ENCODE data around the gene CPEB1. TPM values are rescaled to one million over a fixed set of nuclear protein-coding genes. Genes with fewer than 3 reads are reported as not detected.

Gene CPEB1
- total and polyA plus RNA-seq, 7 experiments from 2014 or later = 0.07 to 1.0 (median 0.35) TPM; not detected in 1

DNA sequence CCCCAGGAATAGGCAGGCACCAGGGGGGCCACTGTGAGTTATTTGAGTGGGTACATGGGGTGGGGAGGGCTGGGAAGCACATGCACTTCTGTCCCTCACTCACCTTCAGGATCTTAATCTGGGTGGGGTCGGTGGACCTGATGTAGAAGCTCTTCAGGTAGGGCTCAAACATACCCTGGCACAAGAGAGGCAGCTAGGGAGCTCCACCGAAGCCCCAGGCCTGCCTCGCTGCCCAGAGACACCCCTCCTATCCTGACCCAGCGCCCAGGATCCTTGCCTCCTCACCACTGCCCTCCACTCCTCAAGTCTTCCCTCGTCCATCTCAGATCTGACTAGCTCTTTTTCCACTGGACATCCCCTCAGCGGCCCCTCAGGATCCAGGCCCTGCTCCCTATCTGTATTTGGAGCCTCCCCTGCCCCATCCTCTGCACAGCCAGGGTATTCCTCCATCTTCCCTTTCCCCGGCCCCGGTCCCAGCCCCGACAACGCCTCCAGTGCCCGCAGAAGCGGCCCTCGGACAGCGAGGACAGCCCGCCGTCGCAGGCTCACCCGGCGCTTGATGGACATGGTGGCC is 32.5 kb upstream of the CPEB1 start:
- POLR2A ChIA-PET = interaction anchor here (0.6 to 3.4 kb wide), 5 partner anchors 30 to 139 kb away, joined by 3 to 24 read pairs (median 12); partner anchors contain the start of genes AP3B2, RPS17 and WHAMM
- ATAC-seq (no peak), DNase-seq (no peak)
- peak overlapping the region; percentile 51 for H3K27ac ChIP-seq (ENCODE audit: low read depth, low read length)
- CTCF ChIA-PET = no interaction called here
- Mint-ChIP-seq H3K27me3 (peaks cover 0 to 37% (median 0%) of the 10 kb centered on the region in 5 donors), H3K27ac (peak overlapping the region in 7 of 9 donors; percentile 5 to 96 (median 51)), H3K9me3 (peaks cover 0 to 3% (median 0%) of the 10 kb centered on the region in 11 donors), H3K4me3 (peak overlapping the region; percentile 70 to 96 (median 93)), H3K36me3 (no peaks in the 10 kb centered on the region), H3K4me1 (peaks cover 0 to 19% (median 14%) of the 10 kb centered on the region in 7 donors)
- peaks cover 9% of the 10 kb centered on the region in 2 donors for H3K4me1 ChIP-seq (ENCODE audit: control insufficient read depth in 2 of 2, insufficient read depth in 2 of 2, low read length in 2 of 2)
- no peaks in the 10 kb centered on the region for H3K36me3 ChIP-seq (ENCODE audit: control insufficient read depth in 2 of 3, insufficient read depth in 3 of 3, low read length in 3 of 3)
- H3K4me3 ChIP-seq (ENCODE audit: low read length) = peak overlapping the region; percentile 62
- H3K27me3 ChIP-seq (ENCODE audit: control insufficient read depth in 2 of 2, insufficient read depth in 2 of 2, low read length in 2 of 2) = no peaks in the 10 kb centered on the region
- no peaks in the 10 kb centered on the region for H3K9me3 ChIP-seq (ENCODE audit: control insufficient read depth in 2 of 3, low read length in 3 of 3)
- intact Hi-C loops (cut with micrococcal nuclease) = loop anchor here (1.0 to 5.0 kb wide), 9 partner anchors 30 to 633 kb away; partner anchors contain the start of genes AP3B2 (in 2 of the 2), BTBD1 (in 1 of the 2), C15orf40 (in 1 of the 2) and MEX3B (in 1 of the 2)

DNA sequence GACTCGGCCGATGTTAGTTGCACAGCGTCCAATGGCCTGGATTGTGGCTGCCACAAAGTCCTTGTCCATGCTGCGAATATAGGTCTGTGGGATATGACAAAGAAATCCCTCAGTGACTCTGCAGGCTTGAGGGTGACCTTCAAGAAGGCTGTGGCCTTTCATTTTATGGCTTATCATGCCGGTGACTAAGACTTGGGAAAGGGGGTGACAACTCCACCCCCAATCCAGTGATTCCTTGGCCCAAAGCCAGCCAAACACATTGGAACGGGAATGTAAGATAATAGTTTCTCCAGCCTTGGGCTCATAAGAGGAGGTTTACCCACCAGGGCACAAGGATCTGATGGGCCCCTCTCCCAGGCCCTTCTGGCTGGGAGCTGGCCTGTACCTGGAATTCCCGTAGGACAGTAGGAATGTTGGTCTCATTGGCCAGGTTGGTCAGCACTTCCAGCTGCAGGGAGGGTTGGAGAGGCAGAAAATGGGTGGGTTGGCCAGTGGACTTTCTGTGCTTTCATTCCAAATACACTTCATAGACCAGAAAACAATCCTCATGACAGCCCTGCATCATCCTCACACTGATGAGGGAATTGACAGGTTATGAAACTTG is 30.7 kb upstream of the CPEB1 start:
- POLR2A ChIA-PET = interaction anchor here (0.6 to 1.1 kb wide), 2 partner anchors 9 to 138 kb away, joined by 3 read pairs; partner anchors contain the start of gene RPS17
- intact Hi-C loops (cut with micrococcal nuclease) = no loop called here
- H3K4me1 ChIP-seq (ENCODE audit: control insufficient read depth in 2 of 2, insufficient read depth in 2 of 2, low read length in 2 of 2) = peaks cover 9% of the 10 kb centered on the region in 2 donors
- H3K4me3 ChIP-seq (ENCODE audit: low read length) = no peak overlapping the region
- no peaks in the 10 kb centered on the region for H3K27me3 ChIP-seq (ENCODE audit: control insufficient read depth in 2 of 2, insufficient read depth in 2 of 2, low read length in 2 of 2)
- no peak for ATAC-seq
- Mint-ChIP-seq H3K27ac (no peak overlapping the region), H3K9me3 (peaks cover 0 to 3% (median 0%) of the 10 kb centered on the region in 11 donors), H3K4me3 (no peak overlapping the region), H3K4me1 (peaks cover 0 to 19% (median 14%) of the 10 kb centered on the region in 7 donors), H3K36me3 (no peaks in the 10 kb centered on the region), H3K27me3 (peaks cover 0 to 34% (median 0%) of the 10 kb centered on the region in 5 donors)
- no peak overlapping the region for H3K27ac ChIP-seq (ENCODE audit: low read depth, low read length)
- H3K9me3 ChIP-seq (ENCODE audit: control insufficient read depth in 2 of 3, low read length in 3 of 3) = no peaks in the 10 kb centered on the region
- CTCF ChIA-PET = no interaction called here
- DNase-seq = no peak
- no peaks in the 10 kb centered on the region for H3K36me3 ChIP-seq (ENCODE audit: control insufficient read depth in 2 of 3, insufficient read depth in 3 of 3, low read length in 3 of 3)

DNA sequence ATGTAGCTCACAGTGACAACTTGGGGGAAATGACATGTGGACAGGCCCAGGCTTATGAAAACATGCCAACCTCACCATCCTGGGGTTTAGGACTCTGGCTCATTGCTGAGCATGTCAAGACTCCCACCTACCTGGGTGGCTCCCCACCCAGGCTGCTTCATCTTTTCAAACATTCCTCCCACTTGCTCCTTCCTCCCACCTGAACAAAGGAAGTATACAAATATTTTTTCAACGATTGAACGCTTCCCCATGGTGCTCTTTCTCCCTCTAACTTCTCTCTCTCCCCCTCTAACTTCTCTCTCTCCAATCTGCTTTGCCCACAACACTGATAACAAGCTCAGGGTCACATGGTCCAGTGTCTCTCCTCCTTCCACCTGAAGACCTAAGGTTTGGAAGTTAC is 27.7 kb upstream of the CPEB1 start:
- H3K27me3 ChIP-seq (ENCODE audit: control insufficient read depth in 2 of 2, insufficient read depth in 2 of 2, low read length in 2 of 2) = no peaks in the 10 kb centered on the region
- no peak overlapping the region for H3K4me3 ChIP-seq (ENCODE audit: low read length)
- intact Hi-C loops (cut with micrococcal nuclease) = no loop called here
- Mint-ChIP-seq H3K4me1 (peaks cover 0 to 4% (median 4%) of the 10 kb centered on the region in 7 donors), H3K9me3 (no peaks in the 10 kb centered on the region), H3K36me3 (no peaks in the 10 kb centered on the region), H3K27me3 (peaks cover 0 to 15% (median 0%) of the 10 kb centered on the region in 5 donors), H3K4me3 (no peak overlapping the region), H3K27ac (no peak overlapping the region)
- H3K27ac ChIP-seq (ENCODE audit: low read depth, low read length) = no peak overlapping the region
- H3K36me3 ChIP-seq (ENCODE audit: control insufficient read depth in 2 of 3, insufficient read depth in 3 of 3, low read length in 3 of 3) = no peaks in the 10 kb centered on the region
- no peaks in the 10 kb centered on the region for H3K4me1 ChIP-seq (ENCODE audit: control insufficient read depth in 2 of 2, insufficient read depth in 2 of 2, low read length in 2 of 2)
- CTCF ChIA-PET = no interaction called here
- POLR2A ChIA-PET = no interaction called here
- H3K9me3 ChIP-seq (ENCODE audit: control insufficient read depth in 2 of 3, low read length in 3 of 3) = no peaks in the 10 kb centered on the region
- ATAC-seq (no peak), DNase-seq (no peak)

DNA sequence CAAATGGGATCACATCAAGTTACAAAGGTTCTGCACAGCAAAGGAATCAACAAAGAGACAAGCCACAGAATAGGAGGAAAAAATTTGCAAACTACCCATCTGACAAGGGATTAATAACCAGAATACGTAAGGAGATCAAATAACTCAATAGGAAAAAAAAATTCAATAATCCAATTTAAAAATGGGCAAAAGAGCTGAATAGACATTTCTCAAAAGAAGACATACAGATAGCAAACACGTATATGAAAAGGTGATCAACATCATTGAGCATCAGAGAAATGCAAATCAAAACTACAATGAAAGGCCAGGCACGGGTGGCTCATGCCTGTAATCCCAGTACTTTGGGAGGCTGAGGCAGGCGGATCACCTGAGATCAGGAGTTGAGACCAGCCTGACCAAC is 23.5 kb upstream of the CPEB1 start:
- ATAC-seq = no peak
- Mint-ChIP-seq H3K36me3 (peaks cover 0 to 1% (median 0%) of the 10 kb centered on the region in 5 donors), H3K9me3 (no peaks in the 10 kb centered on the region), H3K27me3 (peaks cover 0 to 16% (median 3%) of the 10 kb centered on the region in 5 donors), H3K4me1 (peaks cover 0 to under 1% (median 0%) of the 10 kb centered on the region in 7 donors), H3K4me3 (no peak overlapping the region), H3K27ac (no peak overlapping the region)
- no peak for DNase-seq
- Histone ChIP-seq H3K9me3 (ENCODE audit: control insufficient read depth in 2 of 3, low read length in 3 of 3) (no peaks in the 10 kb centered on the region), H3K36me3 (ENCODE audit: control insufficient read depth in 2 of 3, insufficient read depth in 3 of 3, low read length in 3 of 3) (no peaks in the 10 kb centered on the region), H3K27me3 (ENCODE audit: control insufficient read depth in 2 of 2, insufficient read depth in 2 of 2, low read length in 2 of 2) (no peaks in the 10 kb centered on the region), H3K4me1 (ENCODE audit: control insufficient read depth in 2 of 2, insufficient read depth in 2 of 2, low read length in 2 of 2) (no peaks in the 10 kb centered on the region), H3K27ac (ENCODE audit: low read depth, low read length) (no peak overlapping the region), H3K4me3 (ENCODE audit: low read length) (no peak overlapping the region)
- CTCF ChIA-PET = no interaction called here
- intact Hi-C loops (cut with micrococcal nuclease) = no loop called here
- POLR2A ChIA-PET = no interaction called here

DNA sequence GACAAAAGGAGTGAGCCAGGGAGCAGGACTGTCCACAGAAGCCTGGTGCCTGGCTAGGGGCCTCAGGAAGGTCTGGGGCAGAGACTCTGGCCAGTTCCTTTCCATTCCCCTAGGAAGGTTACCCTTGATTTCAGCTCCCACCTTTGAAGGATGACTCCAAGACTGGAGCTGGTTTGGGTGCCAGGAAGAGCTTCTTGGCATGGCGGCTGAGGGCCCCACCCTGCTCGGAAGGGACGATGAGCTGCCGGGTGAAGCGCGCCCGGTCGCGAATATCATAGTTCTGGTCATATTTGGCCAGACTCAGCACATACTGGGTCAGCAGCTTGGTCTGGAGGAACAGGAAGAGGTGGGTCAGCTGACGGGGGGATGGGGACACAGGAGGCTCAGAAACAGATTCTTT is 19.4 kb upstream of the CPEB1 start:
- H3K36me3 ChIP-seq (ENCODE audit: control insufficient read depth in 2 of 3, insufficient read depth in 3 of 3, low read length in 3 of 3) = no peaks in the 10 kb centered on the region
- peaks cover 0 to 34% (median 17%) of the 10 kb centered on the region in 5 donors for H3K27me3 Mint-ChIP-seq

DNA sequence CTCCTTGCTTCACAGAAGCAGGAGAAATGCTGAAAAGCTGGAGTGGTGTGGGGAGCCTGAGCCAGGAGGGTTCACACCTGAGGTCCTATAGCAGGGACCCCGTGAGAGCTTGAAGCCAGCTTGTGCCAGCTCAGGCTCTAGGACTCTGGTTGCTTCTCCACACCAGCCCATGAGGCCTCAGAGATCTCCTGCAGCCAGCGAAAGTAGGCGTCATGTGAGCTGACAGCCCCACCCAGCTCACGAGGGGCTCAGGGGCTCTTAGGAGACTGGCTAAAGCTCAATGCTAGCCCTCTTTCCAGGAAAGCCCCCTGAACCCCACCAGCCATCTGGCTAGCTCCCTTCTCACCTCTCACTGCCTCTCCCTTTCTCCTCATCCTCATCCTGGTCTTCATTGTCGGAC is 16.9 kb upstream of the CPEB1 start:
- peaks cover 0 to 2% (median 0%) of the 10 kb centered on the region in 11 donors for H3K9me3 Mint-ChIP-seq
- Histone ChIP-seq H3K9me3 (ENCODE audit: control insufficient read depth in 2 of 3, low read length in 3 of 3) (no peaks in the 10 kb centered on the region), H3K36me3 (ENCODE audit: control insufficient read depth in 2 of 3, insufficient read depth in 3 of 3, low read length in 3 of 3) (no peaks in the 10 kb centered on the region), H3K4me1 (ENCODE audit: control insufficient read depth in 2 of 2, insufficient read depth in 2 of 2, low read length in 2 of 2) (no peaks in the 10 kb centered on the region), H3K4me3 (ENCODE audit: low read length) (no peak overlapping the region), H3K27me3 (ENCODE audit: control insufficient read depth in 2 of 2, insufficient read depth in 2 of 2, low read length in 2 of 2) (peaks cover 0 to 4% of the 10 kb centered on the region in 2 donors), H3K27ac (ENCODE audit: low read depth, low read length) (no peak overlapping the region)
- intact Hi-C loops (cut with micrococcal nuclease) = no loop called here
- H3K4me3 Mint-ChIP-seq = no peak overlapping the region
- peaks cover 0 to 1% (median 0%) of the 10 kb centered on the region in 7 donors for H3K4me1 Mint-ChIP-seq
- peaks cover 0 to 7% (median 0%) of the 10 kb centered on the region in 5 donors for H3K36me3 Mint-ChIP-seq
- ChIA-PET CTCF (no interaction called here), POLR2A (no interaction called here)
- peaks cover 0 to 35% (median 17%) of the 10 kb centered on the region in 5 donors for H3K27me3 Mint-ChIP-seq
- no peak overlapping the region for H3K27ac Mint-ChIP-seq
- ATAC-seq (no peak), DNase-seq (no peak)

More for the DNA sequence above, 19.4 kb upstream of the CPEB1 start:
- CTCF ChIA-PET = no interaction called here
- no peak overlapping the region for H3K4me3 Mint-ChIP-seq
- no peak for DNase-seq
- H3K4me3 ChIP-seq (ENCODE audit: low read length) = no peak overlapping the region
- H3K36me3 Mint-ChIP-seq = peaks cover 0 to 7% (median 0%) of the 10 kb centered on the region in 5 donors
- POLR2A ChIA-PET = no interaction called here
- no peak overlapping the region for H3K27ac ChIP-seq (ENCODE audit: low read depth, low read length)
- H3K4me1 ChIP-seq (ENCODE audit: control insufficient read depth in 2 of 2, insufficient read depth in 2 of 2, low read length in 2 of 2) = no peaks in the 10 kb centered on the region
- H3K9me3 ChIP-seq (ENCODE audit: control insufficient read depth in 2 of 3, low read length in 3 of 3) = no peaks in the 10 kb centered on the region
- peaks cover 0 to 4% of the 10 kb centered on the region in 2 donors for H3K27me3 ChIP-seq (ENCODE audit: control insufficient read depth in 2 of 2, insufficient read depth in 2 of 2, low read length in 2 of 2)
- peaks cover 0 to 2% (median 0%) of the 10 kb centered on the region in 11 donors for H3K9me3 Mint-ChIP-seq
- intact Hi-C loops (cut with micrococcal nuclease) = no loop called here
- no peak overlapping the region for H3K27ac Mint-ChIP-seq
- peaks cover 0 to 1% (median 0%) of the 10 kb centered on the region in 7 donors for H3K4me1 Mint-ChIP-seq
- no peak for ATAC-seq
